Mesenchymal stem cell (in vitro differentiated cells and primary cell): ENCODE results near the gene AARSD1.
"Not testable (repeated sequence)": the region's sequence is repeated elsewhere in the genome, so short reads cannot be mapped to it uniquely, and the experiment has no call there.

ENCODE experiments used
- DNase-seq: peaks from one replicate; pipeline ENCODE4 v3.0.0-alpha.2; 2013
- H2AFZ ChIP-seq: one replicate; pipeline ENCODE4 v1.6.1; 2013; ENCODE audit warnings: low read depth, mild to moderate bottlenecking, control low read depth, inconsistent platforms, low read length, moderate library complexity
- H2AK5ac ChIP-seq: 2 replicates; pipeline ENCODE4 v1.6.1; 2013; ENCODE audit warnings: low read length, moderate library complexity, mild to moderate bottlenecking, inconsistent platforms; ENCODE audit not compliant: severe bottlenecking
- H2BK120ac ChIP-seq: one replicate; pipeline ENCODE4 v1.6.1; 2013; ENCODE audit warnings: low read depth, mild to moderate bottlenecking, inconsistent platforms, low read length, moderate library complexity
- H2BK12ac ChIP-seq, 2 experiments: one replicate each; pipeline ENCODE4 v1.6.1; 2013; ENCODE audit warnings: inconsistent platforms in 2 of 2, low read length in 2 of 2, mild to moderate bottlenecking in 2 of 2, moderate library complexity in 2 of 2, control low read depth in 1 of 2
- H2BK15ac ChIP-seq: one replicate; pipeline ENCODE4 v1.6.1; 2013; ENCODE audit warnings: mild to moderate bottlenecking, low read depth, inconsistent platforms; ENCODE audit not compliant: poor library complexity, severe bottlenecking
- H2BK5ac ChIP-seq: 2 replicates; pipeline ENCODE4 v1.6.1; 2013; ENCODE audit warnings: low read depth, mild to moderate bottlenecking, low read length, control low read depth, inconsistent platforms; ENCODE audit not compliant: poor library complexity, severe bottlenecking
- H3K14ac ChIP-seq, 2 experiments: one replicate each; pipeline ENCODE4 v1.6.1; 2013; ENCODE audit warnings: inconsistent platforms in 2 of 2, low read length in 2 of 2, control low read depth in 1 of 2, mild to moderate bottlenecking in 1 of 2, moderate library complexity in 1 of 2
- H3K18ac ChIP-seq, 2 experiments: one replicate each; pipeline ENCODE4 v1.6.1; 2013; ENCODE audit warnings: inconsistent platforms in 2 of 2, low read length in 2 of 2, control low read depth in 1 of 2, low read depth in 1 of 2, mild to moderate bottlenecking in 1 of 2
- H3K23ac ChIP-seq, 2 experiments: one replicate each; pipeline ENCODE4 v1.6.1; 2013; ENCODE audit warnings: inconsistent platforms in 2 of 2, low read length in 2 of 2, mild to moderate bottlenecking in 2 of 2, moderate library complexity in 2 of 2, control low read depth in 1 of 2
- H3K27ac ChIP-seq: 2 replicates; pipeline ENCODE4 v1.5.1; 2013; ENCODE audit warnings: mild to moderate bottlenecking, moderate library complexity, low read length, control low read depth, inconsistent platforms; ENCODE audit not compliant: poor library complexity, severe bottlenecking
- H3K27me3 ChIP-seq, 2 experiments: 2 replicates each; pipeline versions ENCODE4 v1.6.1 to v1.7.0; 2013; ENCODE audit warnings: low read length in 2 of 2, mild to moderate bottlenecking in 2 of 2, moderate library complexity in 2 of 2, control low read depth in 1 of 2, inconsistent platforms in 1 of 2; ENCODE audit not compliant: control insufficient read depth in 1 of 2, insufficient read depth in 1 of 2
- H3K36me3 ChIP-seq, 2 experiments: 2 replicates each; pipeline versions ENCODE4 v1.6.1 to v1.7.0; 2013; ENCODE audit warnings: low read length in 2 of 2, control low read depth in 1 of 2, inconsistent platforms in 1 of 2, low read depth in 1 of 2, mild to moderate bottlenecking in 1 of 2; ENCODE audit not compliant: insufficient read depth in 2 of 2, control insufficient read depth in 1 of 2
- H3K4ac ChIP-seq, 2 experiments: one replicate each; pipeline ENCODE4 v1.6.1; 2013; ENCODE audit warnings: inconsistent platforms in 2 of 2, low read length in 2 of 2, mild to moderate bottlenecking in 2 of 2, moderate library complexity in 2 of 2, control low read depth in 1 of 2, low read depth in 1 of 2
- H3K4me1 ChIP-seq: 2 replicates; pipeline ENCODE4 v1.6.1; 2013; ENCODE audit warnings: low read depth, low read length, control low read depth; ENCODE audit not compliant: control insufficient read depth, insufficient read depth
- H3K4me2 ChIP-seq: 2 replicates; pipeline ENCODE4 v1.6.1; 2013; ENCODE audit warnings: low read length, mild to moderate bottlenecking, inconsistent platforms; ENCODE audit not compliant: poor library complexity, severe bottlenecking
- H3K4me3 ChIP-seq, 2 experiments: 2 replicates each; pipeline versions ENCODE4 v1.5.1 to v1.7.0; 2013; ENCODE audit warnings: low read length in 2 of 2, mild to moderate bottlenecking in 2 of 2, control low read depth in 1 of 2, low read depth in 1 of 2; ENCODE audit not compliant: insufficient read depth in 1 of 2
- H3K79me1 ChIP-seq: replicated peaks from 2 replicates; pipeline ENCODE4 v1.6.1; 2013; ENCODE audit warnings: mild to moderate bottlenecking, control low read depth, low read length, inconsistent platforms; ENCODE audit not compliant: poor library complexity, severe bottlenecking
- H3K9ac ChIP-seq: 2 replicates; pipeline ENCODE4 v1.7.0; 2013; ENCODE audit warnings: mild to moderate bottlenecking, low read length, moderate library complexity
- H3K9me3 ChIP-seq: 2 replicates; pipeline ENCODE4 v1.7.0; 2013; ENCODE audit warnings: mild to moderate bottlenecking, low read length; ENCODE audit not compliant: control insufficient read depth
- H4K8ac ChIP-seq: one replicate; pipeline ENCODE4 v1.6.1; 2013; ENCODE audit warnings: inconsistent platforms, mild to moderate bottlenecking, low read length, moderate library complexity
- H4K91ac ChIP-seq: one replicate; pipeline ENCODE4 v1.6.1; 2013; ENCODE audit warnings: mild to moderate bottlenecking, low read length, inconsistent platforms
- WGBS: methylation state at CpG from one replicate; pipeline ENCODE4 v1.1.7; 2013; ENCODE audit warnings: mixed read lengths; 5-methylcytosine and 5-hydroxymethylcytosine counted together

Gene AARSD1

GRCh38 chr17:42975265-42975664, 11.0 kb upstream of the AARSD1 start:
- Histone ChIP-seq H2BK12ac (no peak overlapping the region), H2BK15ac (no peak overlapping the region), H4K91ac (no peak overlapping the region), H3K4me2 (no peak overlapping the region), H3K4me3 (no peak overlapping the region), H3K27ac (no peak overlapping the region), H3K27me3 (no peaks in the 10 kb centered on the region), H2BK120ac (no peak overlapping the region), H3K4ac (no peak overlapping the region), H3K9me3 (no peaks in the 10 kb centered on the region), H2BK5ac (no peak overlapping the region), H3K9ac (no peak overlapping the region), H2AK5ac (no peak overlapping the region), H3K18ac (no peak overlapping the region), H3K23ac (no peak overlapping the region), H2AFZ (no peak overlapping the region), H3K79me1 (no peaks in the 10 kb centered on the region), H4K8ac (no peak overlapping the region), H3K36me3 (no peaks in the 10 kb centered on the region), H3K4me1 (peaks cover 6% of the 10 kb centered on the region), H3K14ac (no peak overlapping the region)
- DNase-seq = no peak
- WGBS = 89% methylated on average over 2 of the region's 2 CpGs

- H2BK120ac ChIP-seq, H2BK15ac ChIP-seq, H3K79me1 ChIP-seq, H4K8ac ChIP-seq, DNase-seq, H3K4me1 ChIP-seq, H2AFZ ChIP-seq, H3K27me3 ChIP-seq, H3K9me3 ChIP-seq, H3K23ac ChIP-seq, H2BK5ac ChIP-seq, H2BK12ac ChIP-seq, H3K4me3 ChIP-seq, H3K27ac ChIP-seq, H3K18ac ChIP-seq, H3K36me3 ChIP-seq, H3K4me2 ChIP-seq, H2AK5ac ChIP-seq, H3K4ac ChIP-seq, H4K91ac ChIP-seq, H3K9ac ChIP-seq, H3K14ac ChIP-seq: not testable (repeated sequence)
- no CpG with 5 or more reads among the region's 18 CpGs for WGBS
These were observed 9.1 kb upstream of the AARSD1 start for GRCh38 chr17:42973323-42973722.

GRCh38 chr17:42971589-42971988, 7.3 kb upstream of the AARSD1 start:
- H2BK5ac ChIP-seq = no peak overlapping the region
- no peak overlapping the region for H3K27ac ChIP-seq
- no peak overlapping the region for H3K4ac ChIP-seq
- no peak for DNase-seq
- H3K9ac ChIP-seq = no peak overlapping the region
- H4K91ac ChIP-seq = no peak overlapping the region
- no peak overlapping the region for H4K8ac ChIP-seq
- WGBS = 93% methylated on average over 4 of the region's 5 CpGs
- H2BK15ac ChIP-seq = no peak overlapping the region
- H2AFZ ChIP-seq = no peak overlapping the region
- H3K4me1 ChIP-seq = peaks cover 4% of the 10 kb centered on the region
- H3K4me2 ChIP-seq = no peak overlapping the region
- no peak overlapping the region for H3K14ac ChIP-seq
- no peak overlapping the region for H3K23ac ChIP-seq
- no peak overlapping the region for H3K4me3 ChIP-seq
- no peaks in the 10 kb centered on the region for H3K79me1 ChIP-seq
- no peak overlapping the region for H2BK120ac ChIP-seq
- no peak overlapping the region for H3K18ac ChIP-seq
- H3K36me3 ChIP-seq = no peaks in the 10 kb centered on the region
- H2AK5ac ChIP-seq = no peak overlapping the region
- no peak overlapping the region for H2BK12ac ChIP-seq
- no peaks in the 10 kb centered on the region for H3K9me3 ChIP-seq
- H3K27me3 ChIP-seq = no peaks in the 10 kb centered on the region

- 86% methylated on average over 3 of the region's 5 CpGs for WGBS
These were observed 4.8 kb upstream of the AARSD1 start for GRCh38 chr17:42969001-42969581.

More at GRCh38 chr17:42969001-42969581, 4.8 kb upstream of the AARSD1 start:
- no peak overlapping the region for H3K23ac ChIP-seq
- H4K91ac ChIP-seq = no peak overlapping the region
- H3K4me2 ChIP-seq = no peak overlapping the region
- no peaks in the 10 kb centered on the region for H3K36me3 ChIP-seq
- H2BK5ac ChIP-seq = no peak overlapping the region
- H3K79me1 ChIP-seq = no peaks in the 10 kb centered on the region
- peak; percentile 53 for DNase-seq
- H3K14ac ChIP-seq = no peak overlapping the region
- no peaks in the 10 kb centered on the region for H3K9me3 ChIP-seq
- no peak overlapping the region for H3K4ac ChIP-seq
- H4K8ac ChIP-seq = no peak overlapping the region
- no peak overlapping the region for H2BK15ac ChIP-seq
- H3K27ac ChIP-seq = no peak overlapping the region
- H3K4me3 ChIP-seq = no peak overlapping the region
- no peak overlapping the region for H3K9ac ChIP-seq
- no peak overlapping the region for H2AK5ac ChIP-seq
- no peak overlapping the region for H2BK120ac ChIP-seq
- no peak overlapping the region for H2AFZ ChIP-seq
- no peak overlapping the region for H2BK12ac ChIP-seq
- H3K27me3 ChIP-seq = no peaks in the 10 kb centered on the region
- no peak overlapping the region for H3K18ac ChIP-seq
- H3K4me1 ChIP-seq = peaks cover 6% of the 10 kb centered on the region
